Measurements from ENCODE around the gene IL4I1.

DNA sequence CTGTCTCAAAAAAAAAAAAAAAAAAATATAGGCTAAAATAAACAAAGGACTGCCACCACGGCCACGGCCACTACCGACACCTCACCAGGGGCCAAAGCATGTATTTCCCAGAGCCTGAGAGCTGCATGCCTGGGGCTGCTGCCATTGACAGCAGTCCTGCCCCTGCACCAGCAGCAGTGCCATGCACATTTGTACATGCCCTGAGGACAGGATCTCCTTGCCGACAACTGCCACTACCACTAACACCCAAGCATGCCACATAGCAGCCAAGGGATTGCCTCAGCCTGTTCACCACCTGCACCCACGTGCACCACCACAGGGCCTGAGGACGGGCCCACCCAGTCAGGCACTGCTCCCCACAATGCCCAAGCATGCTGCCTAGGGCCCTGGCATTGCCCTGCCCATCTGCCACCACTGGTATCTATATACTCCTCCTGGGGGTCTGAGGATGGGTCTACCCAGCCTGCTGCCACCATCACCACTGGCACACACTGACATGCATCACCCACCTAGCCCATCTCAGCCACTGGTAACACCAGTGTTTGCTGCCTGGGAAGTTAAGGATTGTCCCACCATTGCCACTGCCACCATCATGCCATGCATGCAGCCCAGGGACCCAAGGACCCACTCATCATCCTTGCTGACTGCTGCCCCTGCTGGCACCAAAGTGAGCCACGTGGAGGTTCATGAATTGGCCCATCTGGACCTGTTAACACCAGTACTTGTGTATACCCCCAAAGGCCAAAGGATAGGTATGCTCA, 43.2 kb upstream of the IL4I1 start:
- TF ChIP-seq, protein P1, sequence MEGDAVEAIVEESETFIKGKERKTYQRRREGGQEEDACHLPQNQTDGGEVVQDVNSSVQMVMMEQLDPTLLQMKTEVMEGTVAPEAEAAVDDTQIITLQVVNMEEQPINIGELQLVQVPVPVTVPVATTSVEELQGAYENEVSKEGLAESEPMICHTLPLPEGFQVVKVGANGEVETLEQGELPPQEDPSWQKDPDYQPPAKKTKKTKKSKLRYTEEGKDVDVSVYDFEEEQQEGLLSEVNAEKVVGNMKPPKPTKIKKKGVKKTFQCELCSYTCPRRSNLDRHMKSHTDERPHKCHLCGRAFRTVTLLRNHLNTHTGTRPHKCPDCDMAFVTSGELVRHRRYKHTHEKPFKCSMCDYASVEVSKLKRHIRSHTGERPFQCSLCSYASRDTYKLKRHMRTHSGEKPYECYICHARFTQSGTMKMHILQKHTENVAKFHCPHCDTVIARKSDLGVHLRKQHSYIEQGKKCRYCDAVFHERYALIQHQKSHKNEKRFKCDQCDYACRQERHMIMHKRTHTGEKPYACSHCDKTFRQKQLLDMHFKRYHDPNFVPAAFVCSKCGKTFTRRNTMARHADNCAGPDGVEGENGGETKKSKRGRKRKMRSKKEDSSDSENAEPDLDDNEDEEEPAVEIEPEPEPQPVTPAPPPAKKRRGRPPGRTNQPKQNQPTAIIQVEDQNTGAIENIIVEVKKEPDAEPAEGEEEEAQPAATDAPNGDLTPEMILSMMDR (optimal IDR thresholded peaks at IDR 0.05 in 1 of 3, IDR thresholded peaks at IDR 0.05 in 1 of 3, conservative IDR thresholded peaks at IDR 0.05 in 1 of 3; ENCODE audit: extremely low read depth in 1 of 3, insufficient read depth in 2 of 3, low read length in 3 of 3), result peak; percentile 13 to 31 (median 13)
- TF ChIP-seq EZH2 (IDR thresholded peaks at IDR 0.05; ENCODE audit: low read length), result no peak

All from keratinocyte (primary cell).